H9 (cell line): ENCODE measurements around the gene LINGO1. TPM values are rescaled to one million over a fixed set of nuclear protein-coding genes. Genes with fewer than 3 reads are reported as not detected.

ENCODE experiments used
- DNase-seq: peaks from one replicate; pipeline ENCODE4 v3.0.0-alpha.2; 2017
- H2AFZ ChIP-seq: one replicate; pipeline ENCODE4 v1.6.1; 2013; ENCODE audit warnings: mild to moderate bottlenecking, low read length, control low read depth, moderate library complexity
- H2AK5ac ChIP-seq: 2 replicates; pipeline ENCODE4 v1.6.1; 2013; ENCODE audit warnings: low read length, control low read depth, mixed read lengths; ENCODE audit not compliant: insufficient read length
- H2BK120ac ChIP-seq: one replicate; pipeline ENCODE4 v1.6.1; 2013; ENCODE audit warnings: low read depth, mild to moderate bottlenecking, low read length, control low read depth, inconsistent platforms; ENCODE audit not compliant: poor library complexity, severe bottlenecking
- H2BK12ac ChIP-seq: 2 replicates; pipeline ENCODE4 v1.6.1; 2013; ENCODE audit warnings: low read length, control low read depth, mixed read lengths, low read depth; ENCODE audit not compliant: insufficient read length
- H2BK15ac ChIP-seq: 2 replicates; pipeline ENCODE4 v1.6.1; 2013; ENCODE audit warnings: low read depth, low read length, control low read depth
- H2BK20ac ChIP-seq: one replicate; pipeline ENCODE4 v1.6.1; 2013; ENCODE audit warnings: low read depth, mild to moderate bottlenecking, low read length, control low read depth, inconsistent platforms; ENCODE audit not compliant: poor library complexity, severe bottlenecking
- H2BK5ac ChIP-seq: 2 replicates; pipeline ENCODE4 v1.6.1; 2013; ENCODE audit warnings: low read length, control low read depth, mixed read lengths; ENCODE audit not compliant: insufficient read length
- H3K14ac ChIP-seq: 2 replicates; pipeline ENCODE4 v1.6.1; 2013; ENCODE audit warnings: low read length, control low read depth; ENCODE audit not compliant: insufficient read depth
- H3K18ac ChIP-seq: 2 replicates; pipeline ENCODE4 v1.6.1; 2013; ENCODE audit warnings: low read depth, mild to moderate bottlenecking, mixed read lengths, low read length, control low read depth; ENCODE audit not compliant: insufficient read length
- H3K23ac ChIP-seq: 2 replicates; pipeline ENCODE4 v1.6.1; 2013; ENCODE audit warnings: low read length, control low read depth, mixed read lengths, low read depth; ENCODE audit not compliant: insufficient read length
- H3K23me2 ChIP-seq: 2 replicates; pipeline ENCODE4 v1.6.1; 2013; ENCODE audit warnings: low read depth, mild to moderate bottlenecking, mixed read lengths, low read length, control low read depth; ENCODE audit not compliant: insufficient read length, poor library complexity, severe bottlenecking
- H3K27ac ChIP-seq: 2 replicates; pipeline ENCODE4 v1.5.1; 2013; ENCODE audit warnings: low read length, control low read depth, mixed read lengths, low read depth; ENCODE audit not compliant: insufficient read length
- H3K27me3 ChIP-seq: 2 replicates; pipeline ENCODE4 v1.6.1; 2013; ENCODE audit warnings: low read length, control low read depth, inconsistent platforms; ENCODE audit not compliant: insufficient read depth
- H3K4ac ChIP-seq: 2 replicates; pipeline ENCODE4 v1.6.1; 2013; ENCODE audit warnings: low read depth, mild to moderate bottlenecking, control low read depth, inconsistent platforms, low read length, moderate library complexity
- H3K4me1 ChIP-seq: 2 replicates; pipeline ENCODE4 v1.6.1; 2013; ENCODE audit warnings: low read length, control low read depth, inconsistent platforms; ENCODE audit not compliant: insufficient read depth
- H3K4me2 ChIP-seq: 2 replicates; pipeline ENCODE4 v1.6.1; 2013; ENCODE audit warnings: low read length, control low read depth, mixed read lengths; ENCODE audit not compliant: insufficient read length, insufficient read depth
- H3K56ac ChIP-seq: 2 replicates; pipeline ENCODE4 v1.6.1; 2013; ENCODE audit warnings: low read depth, mild to moderate bottlenecking, mixed read lengths, low read length, control low read depth; ENCODE audit not compliant: insufficient read length
- H3K79me1 ChIP-seq: 2 replicates; pipeline ENCODE4 v1.6.1; 2013; ENCODE audit warnings: low read depth, mild to moderate bottlenecking, moderate library complexity, low read length, control low read depth, inconsistent platforms; ENCODE audit not compliant: insufficient read depth, poor library complexity, severe bottlenecking
- H3K79me2 ChIP-seq: 2 replicates; pipeline ENCODE4 v1.6.1; 2013; ENCODE audit warnings: low read length, control low read depth, inconsistent platforms; ENCODE audit not compliant: insufficient read depth
- H3K9ac ChIP-seq: 2 replicates; pipeline ENCODE4 v1.6.1; 2013; ENCODE audit warnings: low read length, control low read depth, mixed read lengths; ENCODE audit not compliant: insufficient read length; ENCODE audit errors: extremely low read depth
- H3K9me3 ChIP-seq: one replicate; pipeline ENCODE4 v1.6.1; 2013; ENCODE audit warnings: low read depth, low read length, inconsistent platforms; ENCODE audit not compliant: control insufficient read depth
- H3T11ph ChIP-seq: one replicate; pipeline ENCODE4 v1.6.1; 2013; ENCODE audit warnings: mild to moderate bottlenecking, low read length, control low read depth, inconsistent platforms
- H4K20me1 ChIP-seq: one replicate; pipeline ENCODE4 v1.6.1; 2013; ENCODE audit not compliant: control insufficient read depth, insufficient read length, insufficient read depth
- H4K5ac ChIP-seq: 2 replicates; pipeline ENCODE4 v1.6.1; 2013; ENCODE audit warnings: low read depth, mild to moderate bottlenecking, mixed read lengths, low read length, control low read depth; ENCODE audit not compliant: insufficient read length
- H4K8ac ChIP-seq: replicated peaks from 2 replicates; pipeline ENCODE4 v1.6.1; 2013; ENCODE audit warnings: low read length, control low read depth, mixed read lengths, low read depth; ENCODE audit not compliant: insufficient read length
- H4K91ac ChIP-seq: 2 replicates; pipeline ENCODE4 v1.6.1; 2013; ENCODE audit warnings: low read depth, mild to moderate bottlenecking, moderate library complexity, mixed read lengths, low read length, control low read depth; ENCODE audit not compliant: insufficient read length
- H3K27ac Mint-ChIP-seq, 3 experiments: 2 replicates in 2 of 3; 3 replicates in 1 of 3; pipeline ENCODE4 v1.8.0; 2020 to 2021; ENCODE audit warnings: mixed read lengths in 3 of 3, mild to moderate bottlenecking in 1 of 3, moderate library complexity in 1 of 3
- H3K27me3 Mint-ChIP-seq: 2 replicates; pipeline ENCODE4 v1.8.0; 2021; ENCODE audit warnings: low read depth, mild to moderate bottlenecking, moderate library complexity, mixed read lengths
- H3K36me3 Mint-ChIP-seq, 3 experiments: 2 replicates in 2 of 3; 3 replicates in 1 of 3; pipeline ENCODE4 v1.8.0; 2020 to 2021; ENCODE audit warnings: low read depth in 3 of 3, mixed read lengths in 3 of 3; ENCODE audit not compliant: insufficient read depth in 1 of 3
- H3K4me1 Mint-ChIP-seq, 2 experiments: 2 replicates each; pipeline ENCODE4 v1.8.0; 2020; ENCODE audit warnings: mixed read lengths in 2 of 2
- H3K4me3 Mint-ChIP-seq, 2 experiments: 2 replicates in 1 of 2; 3 replicates in 1 of 2; pipeline ENCODE4 v1.8.0; 2020 to 2021; ENCODE audit warnings: mild to moderate bottlenecking in 2 of 2, mixed read lengths in 2 of 2, moderate library complexity in 1 of 2
- H3K9me3 Mint-ChIP-seq, 2 experiments: 2 replicates in 1 of 2; 3 replicates in 1 of 2; pipeline ENCODE4 v1.8.0; 2020; ENCODE audit warnings: mild to moderate bottlenecking in 2 of 2, mixed read lengths in 2 of 2, moderate library complexity in 1 of 2
- CTCF ChIP-seq: fragments of 200-600 bp; sonication (generic); conservative IDR thresholded peaks from 3 replicates; pipeline ENCODE4 v1.8.0; 2021; ENCODE audit warnings: antibody characterized with exemption, mild to moderate bottlenecking
- WGBS: extraction: QIAGEN DNeasy Blood & Tissue Kit; methylation state at CpG from one replicate; pipeline ENCODE4 v1.1.7; 2013; ENCODE audit warnings: missing lambda C conversion rate, low lambda C conversion rate, mixed read lengths; ENCODE audit not compliant: insufficient read length; ENCODE audit errors: extremely low coverage; 5-methylcytosine and 5-hydroxymethylcytosine counted together
- total RNA-seq: library from RNA; stranded (reverse); gene quantifications from 2 replicates; pipeline ENCODE4 v1.2.1, GENCODE V29; 2021

LINGO1 gene
- total RNA-seq, 1 experiment from 2014 or later: 41.6 TPM

GRCh38 chr15:77619883-77620282 is 12.8 kb downstream of the LINGO1 start:
- WGBS: no CpG with 5 or more reads among the region's 6 CpGs
- Mint-ChIP-seq H3K4me1 (peaks cover 40 to 60% of the 10 kb centered on the region in 2 experiments), H3K27ac (no peak overlapping the region), H3K27me3 (no peaks in the 10 kb centered on the region; the same call in 1 of the 2 replicates), H3K9me3 (no peaks in the 10 kb centered on the region), H3K36me3 (peaks cover 4 to 17% (median 5%) of the 10 kb centered on the region in 3 experiments; a peak in 6 of 7 replicates), H3K4me3 (no peak overlapping the region)
- no peak for DNase-seq
- no peaks in the 10 kb centered on the region; the same call in 1 of the 2 replicates for H3K79me2 ChIP-seq
- no peak overlapping the region for H4K5ac ChIP-seq
- H4K91ac ChIP-seq: no peak overlapping the region
- H4K8ac ChIP-seq: no peak overlapping the region
- no peak overlapping the region for H3K14ac ChIP-seq
- no peak overlapping the region for H2BK20ac ChIP-seq
- H2BK120ac ChIP-seq: no peak overlapping the region
- H3T11ph ChIP-seq: no peak overlapping the region
- H3K4ac ChIP-seq: no peak overlapping the region
- H3K4me1 ChIP-seq: peaks cover 7% of the 10 kb centered on the region; the same call in 1 of the 2 replicates
- no peaks in the 10 kb centered on the region for H3K9me3 ChIP-seq
- no peak overlapping the region for H2AFZ ChIP-seq
- H3K56ac ChIP-seq: no peak overlapping the region
- no peak overlapping the region for H3K4me2 ChIP-seq
- H3K18ac ChIP-seq: no peak overlapping the region
- H3K79me1 ChIP-seq: no peaks in the 10 kb centered on the region
- H3K9ac ChIP-seq: no peak overlapping the region
- no peak overlapping the region for H2AK5ac ChIP-seq
- no peak overlapping the region for H3K27ac ChIP-seq
- TF ChIP-seq CTCF: no peak
- no peak overlapping the region for H3K23ac ChIP-seq
- H2BK15ac ChIP-seq: no peak overlapping the region
- H4K20me1 ChIP-seq: peaks cover 2% of the 10 kb centered on the region
- no peak overlapping the region for H2BK5ac ChIP-seq
- no peaks in the 10 kb centered on the region for H3K27me3 ChIP-seq
- H2BK12ac ChIP-seq: no peak overlapping the region
- no peaks in the 10 kb centered on the region for H3K23me2 ChIP-seq
